ENCODE data around the gene HABP2.

DNA sequence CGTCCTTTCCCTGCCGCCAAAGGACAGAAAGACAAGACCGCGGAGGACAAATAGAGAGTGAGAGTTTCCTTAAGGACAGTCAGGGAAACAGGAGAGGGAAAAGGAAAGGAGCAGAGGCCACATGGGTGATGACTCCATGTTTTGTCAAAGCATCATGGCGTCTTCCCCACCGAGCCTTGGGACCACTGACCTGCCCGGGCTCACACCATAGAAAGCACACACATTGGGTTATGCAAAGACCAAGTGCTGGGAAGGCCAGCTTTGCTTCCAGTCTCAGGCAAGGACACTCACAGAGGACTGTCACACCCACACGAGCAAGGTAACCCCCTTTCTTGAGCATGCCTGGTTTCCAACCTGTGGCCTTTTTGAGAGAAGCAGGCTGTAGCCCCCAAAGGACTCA is 23.3 kb upstream of the HABP2 start:
- TF ChIP-seq FOXK2 (IDR thresholded peaks at IDR 0.05) (no peak), FOXA1 (IDR thresholded peaks at IDR 0.05) (no peak), SUZ12 (IDR thresholded peaks at IDR 0.05) (no peak), SP1 (IDR thresholded peaks at IDR 0.05) (no peak), TARDBP (IDR thresholded peaks at IDR 0.05) (no peak)
- TF ChIP-seq, protein P1, sequence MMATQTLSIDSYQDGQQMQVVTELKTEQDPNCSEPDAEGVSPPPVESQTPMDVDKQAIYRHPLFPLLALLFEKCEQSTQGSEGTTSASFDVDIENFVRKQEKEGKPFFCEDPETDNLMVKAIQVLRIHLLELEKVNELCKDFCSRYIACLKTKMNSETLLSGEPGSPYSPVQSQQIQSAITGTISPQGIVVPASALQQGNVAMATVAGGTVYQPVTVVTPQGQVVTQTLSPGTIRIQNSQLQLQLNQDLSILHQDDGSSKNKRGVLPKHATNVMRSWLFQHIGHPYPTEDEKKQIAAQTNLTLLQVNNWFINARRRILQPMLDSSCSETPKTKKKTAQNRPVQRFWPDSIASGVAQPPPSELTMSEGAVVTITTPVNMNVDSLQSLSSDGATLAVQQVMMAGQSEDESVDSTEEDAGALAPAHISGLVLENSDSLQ (IDR thresholded peaks at IDR 0.05), result no peak
